K562 (cell line): ENCODE results near the gene CRK.

Experiments
- MAFF ChIP-seq: IDR thresholded peaks from 2 replicates; pipeline ENCODE4 v1.6.1; 2012; ENCODE audit warnings: low read length, improper control_type of control experiment
- SP1 ChIP-seq: sonication (generic); formaldehyde crosslinking; IDR thresholded peaks from 2 replicates; pipeline ENCODE4 v1.8.1; 2022; ENCODE audit warnings: mild to moderate bottlenecking, missing genetic modification reagents
- TRIM24 ChIP-seq, 2 experiments: fragments of 450-650 bp; IDR thresholded peaks; 2 replicates each; pipeline ENCODE4 v1.6.1; 2016
- TF ChIP-seq, protein P1 (sequence below): sonication (generic); formaldehyde crosslinking; IDR thresholded peaks from 2 replicates; pipeline ENCODE4 v1.9.0; 2022; ENCODE audit warnings: mild to moderate bottlenecking, missing genetic modification reagents

DNA sequence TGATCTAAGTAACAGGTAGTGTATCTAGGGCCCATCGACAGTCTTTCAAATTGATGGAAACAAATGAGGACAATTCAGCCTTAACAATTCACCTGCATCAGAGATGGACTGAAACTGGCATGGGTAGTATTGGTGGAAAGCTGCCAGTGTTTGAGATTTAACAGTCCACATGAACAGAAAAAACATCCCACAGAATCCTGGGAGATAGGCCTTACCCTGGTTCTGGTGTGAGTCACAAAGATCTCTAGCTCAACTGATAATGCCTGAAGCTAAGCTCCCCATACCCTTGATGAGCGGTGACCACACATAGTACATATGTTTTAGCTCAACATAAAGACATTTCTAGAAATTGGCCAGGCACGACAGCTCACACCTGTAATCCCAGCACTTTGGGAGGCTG lies 21.9 kb downstream of the CRK start:
- no peak for TF ChIP-seq MAFF
- no peak for TF ChIP-seq SP1 (CRISPR knock-in tag)
- TF ChIP-seq, protein P1, sequence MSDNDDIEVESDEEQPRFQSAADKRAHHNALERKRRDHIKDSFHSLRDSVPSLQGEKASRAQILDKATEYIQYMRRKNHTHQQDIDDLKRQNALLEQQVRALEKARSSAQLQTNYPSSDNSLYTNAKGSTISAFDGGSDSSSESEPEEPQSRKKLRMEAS (CRISPR knock-in tag), result no peak
- TF ChIP-seq TRIM24 (IDR thresholded peaks at IDR 0.05), result no peak
